Measurements from ENCODE around the gene ZNF518A. TPM values are rescaled to one million over a fixed set of nuclear protein-coding genes. Genes with fewer than 3 reads are reported as not detected.

Gene ZNF518A
- total RNA-seq, 1 experiment from 2014 or later = 26.1 TPM

DNA sequence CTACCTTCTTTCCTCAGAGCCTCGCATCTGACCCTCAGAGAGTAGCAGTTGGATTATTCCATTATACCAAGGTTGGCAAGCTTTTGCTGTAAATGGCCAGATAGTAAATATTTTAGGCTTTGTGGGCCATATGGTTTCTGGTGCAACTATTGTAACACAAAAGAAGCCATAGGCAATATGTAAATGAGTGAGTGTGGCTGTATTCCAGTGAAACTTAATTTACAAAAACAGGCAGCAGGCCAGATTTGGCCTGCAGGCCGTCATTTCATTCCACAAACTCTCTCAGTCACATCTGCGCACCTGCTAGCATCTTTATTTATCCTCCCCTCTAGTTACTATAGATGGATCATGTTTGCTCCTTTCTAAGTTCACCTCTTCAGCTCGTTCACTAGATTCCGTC lies 6.7 kb downstream of the ZNF518A start:
- Histone ChIP-seq H3K9me3 (ENCODE audit: control insufficient read depth, insufficient read depth, low read depth, low read length) (no peaks in the 10 kb centered on the region), H3K4me3 (ENCODE audit: low read depth in 2 of 2, low read length in 2 of 2) (no peak overlapping the region), H3K27me3 (ENCODE audit: control insufficient read depth, insufficient read depth, low read length) (no peaks in the 10 kb centered on the region), H3K27ac (ENCODE audit: low read length) (no peak overlapping the region), H3K4me1 (ENCODE audit: control insufficient read depth, insufficient read depth, low read length) (peaks cover 4% of the 10 kb centered on the region; the same call in 1 of the 2 replicates), H3K36me3 (ENCODE audit: control insufficient read depth, insufficient read depth, low read length) (peaks cover 6% of the 10 kb centered on the region)
- no TSS peak for BruUV-seq (replicated peaks)
- DNase-seq (ENCODE audit: low read depth, low spot score) (no peak), ATAC-seq (no peak)
- ChIA-PET CTCF (no interaction called here), POLR2A (interaction anchor here (0.7 kb wide), 1 partner anchor 28 kb away, joined by 3 read pairs; no protein-coding TSS in a partner anchor)
- no peak for TF ChIP-seq POLR2AphosphoS5 (IDR thresholded peaks at IDR 0.05; ENCODE audit: low read depth, low read length)
- no peak for TF ChIP-seq REST (IDR thresholded peaks at IDR 0.05; ENCODE audit: insufficient read depth in 1 of 2, low read depth in 2 of 2, low read length in 1 of 2)
- no peak for TF ChIP-seq SIN3A (IDR thresholded peaks at IDR 0.05; ENCODE audit: borderline replicate concordance, insufficient read depth, low read depth, low read length)
- TF ChIP-seq TCF7L2 (IDR thresholded peaks at IDR 0.05; ENCODE audit: low read depth, low read length) = no peak
- no peak for TF ChIP-seq CTCF (IDR thresholded peaks at IDR 0.05)
- intact Hi-C loops (cut with micrococcal nuclease; ENCODE audit: unreplicated experiment) = loop anchor here (10.0 kb wide), 1 partner anchor 122 kb away; no protein-coding TSS in a partner anchor
- in situ Hi-C loops (cut with HindIII; ENCODE audit: low pct_unique_long_range_greater_than_20kb, low sequenced_read_pairs) = no loop called here

- DNase-seq (ENCODE audit: low read depth, low spot score) (no peak), ATAC-seq (no peak)
- H3K27ac ChIP-seq (ENCODE audit: low read length) = no peak overlapping the region
- H3K9me3 ChIP-seq (ENCODE audit: control insufficient read depth, insufficient read depth, low read depth, low read length) = no peaks in the 10 kb centered on the region
- in situ Hi-C loops (cut with HindIII; ENCODE audit: low pct_unique_long_range_greater_than_20kb, low sequenced_read_pairs) (no loop called here), intact Hi-C loops (cut with micrococcal nuclease; ENCODE audit: unreplicated experiment) (loop anchor here (10.0 kb wide), 1 partner anchor 123 kb away; no protein-coding TSS in a partner anchor)
- CTCF ChIA-PET = no interaction called here
- no peak overlapping the region for H3K4me3 ChIP-seq (ENCODE audit: low read depth in 2 of 2, low read length in 2 of 2)
- no peaks in the 10 kb centered on the region for H3K4me1 ChIP-seq (ENCODE audit: control insufficient read depth, insufficient read depth, low read length)
- TF ChIP-seq REST (IDR thresholded peaks at IDR 0.05; ENCODE audit: insufficient read depth in 1 of 2, low read depth in 2 of 2, low read length in 1 of 2) (no peak), POLR2AphosphoS5 (IDR thresholded peaks at IDR 0.05; ENCODE audit: low read depth, low read length) (no peak), CTCF (IDR thresholded peaks at IDR 0.05) (no peak), SIN3A (IDR thresholded peaks at IDR 0.05; ENCODE audit: borderline replicate concordance, insufficient read depth, low read depth, low read length) (no peak), TCF7L2 (IDR thresholded peaks at IDR 0.05; ENCODE audit: low read depth, low read length) (no peak)
- H3K36me3 ChIP-seq (ENCODE audit: control insufficient read depth, insufficient read depth, low read length) = peaks cover 6% of the 10 kb centered on the region
- H3K27me3 ChIP-seq (ENCODE audit: control insufficient read depth, insufficient read depth, low read length) = no peaks in the 10 kb centered on the region
- BruUV-seq (replicated peaks) = no TSS peak
- POLR2A ChIA-PET = no interaction called here
Measured at GRCh38 chr10:96137567-96137966, 7.5 kb downstream of the ZNF518A start.
